H54 (cell line): ENCODE measurements around the gene CDKL4.
"Not testable (repeated sequence)": the region's sequence is repeated elsewhere in the genome, so short reads cannot be mapped to it uniquely, and the experiment has no call there.

ENCODE experiments used
- DNase-seq: peaks from one replicate; pipeline ENCODE4 v3.0.0; 2011; ENCODE audit warnings: low spot score, mixed read lengths; ENCODE audit not compliant: insufficient read length
- FAIRE-seq: peaks from 3 replicates; lab custom pipeline; 2011; peaks lifted over from hg19 to GRCh38; lab: Jason Lieb, UNC
- POLR2A ChIP-seq: IDR thresholded peaks from 2 replicates; pipeline ENCODE4 v1.6.1; 2011; ENCODE audit warnings: low read depth, mild to moderate bottlenecking, low read length

The CDKL4 gene

DNA sequence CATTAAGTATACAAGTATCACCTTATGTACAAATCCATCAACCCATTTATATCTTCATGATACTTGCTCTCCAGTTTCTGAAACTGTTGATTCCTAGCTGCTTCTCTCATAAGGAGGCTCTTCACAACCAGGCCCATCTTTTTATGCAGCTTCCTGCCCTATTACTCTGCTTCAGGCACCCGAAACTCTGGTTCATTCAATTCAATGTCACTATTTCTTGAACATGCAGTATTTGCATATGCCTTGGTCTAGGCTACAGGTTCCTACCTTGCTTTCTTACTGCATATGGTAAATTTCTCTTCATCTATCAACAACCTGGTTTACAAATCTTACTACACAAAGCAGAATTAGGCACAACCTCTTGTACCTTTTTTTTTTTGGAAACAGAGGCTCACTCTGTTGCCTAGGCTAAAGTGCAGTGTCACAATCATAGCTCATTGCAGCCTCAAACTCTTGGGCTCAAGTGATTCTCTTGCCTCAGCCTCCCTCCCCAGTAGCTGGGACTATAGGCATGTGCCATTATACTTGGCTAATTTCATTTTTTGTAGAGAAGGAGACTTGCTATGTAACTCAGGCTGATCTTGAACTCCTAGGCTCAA, 2.7 kb upstream of the CDKL4 start:
- FAIRE-seq = no peak
- TF ChIP-seq POLR2A = no peak
- no peak for DNase-seq

DNA sequence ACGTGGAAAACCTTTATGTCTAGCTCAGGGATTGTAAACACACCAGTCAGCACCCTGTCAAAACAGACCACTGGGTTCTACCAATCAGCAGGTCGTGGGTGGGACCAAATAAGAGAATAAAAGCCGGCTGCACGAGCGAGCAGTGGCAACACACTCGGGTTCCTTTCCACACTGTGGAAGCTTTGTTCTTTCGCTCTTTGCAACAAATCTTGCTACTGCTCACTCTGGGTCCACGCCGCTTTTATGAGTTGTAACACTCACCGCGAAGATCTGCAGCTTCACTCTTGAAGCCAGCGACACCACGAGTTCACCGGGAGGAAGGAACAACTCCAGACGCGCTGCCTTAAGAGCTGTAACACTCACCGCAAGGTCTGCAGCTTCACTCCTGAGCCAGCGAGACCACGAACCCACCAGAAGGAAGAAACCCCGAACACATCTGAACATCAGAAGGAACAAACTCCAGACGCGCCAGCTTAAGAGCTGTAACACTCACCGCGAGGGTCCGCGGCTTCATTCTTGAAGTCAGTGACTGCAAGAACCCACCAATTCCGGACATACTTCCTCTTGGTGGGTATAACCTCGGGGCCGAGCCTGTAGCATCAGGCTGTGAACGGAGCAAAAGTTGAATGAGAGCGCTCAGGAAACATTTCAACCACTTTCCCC, 1.3 kb upstream of the CDKL4 start:
- not testable (repeated sequence) for FAIRE-seq, DNase-seq

DNA sequence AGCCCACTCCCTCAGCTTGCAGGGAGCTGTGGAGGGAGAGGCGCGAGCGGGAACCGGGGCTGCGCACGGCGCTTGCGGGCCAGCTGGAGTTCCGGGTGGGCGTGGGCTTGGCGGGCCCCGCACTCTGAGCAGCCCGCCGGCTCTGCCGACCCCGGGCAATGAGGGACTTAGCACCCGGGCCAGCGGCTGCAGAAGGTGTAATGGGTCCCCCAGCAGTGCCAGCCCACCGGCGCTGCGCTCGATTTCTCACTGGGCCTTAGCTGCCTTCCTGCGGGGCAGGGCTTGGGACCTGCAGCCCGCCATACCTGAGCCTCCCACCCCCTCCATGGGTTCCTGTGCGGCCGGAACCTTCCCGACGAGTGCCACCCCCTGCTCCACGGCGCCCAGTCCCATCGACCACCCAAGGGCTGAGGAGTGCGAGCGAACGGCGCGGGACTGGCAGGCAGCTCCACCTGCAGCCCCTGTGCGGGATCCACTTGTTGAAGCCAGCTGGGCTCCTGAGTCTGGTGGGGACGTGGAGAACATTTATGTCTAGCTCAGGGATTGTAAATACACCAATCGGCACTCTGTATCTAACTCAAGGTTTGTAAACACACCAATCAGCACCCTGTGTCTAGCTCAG, 582 bp upstream of the CDKL4 start:
- DNase-seq, FAIRE-seq: not testable (repeated sequence)

DNA sequence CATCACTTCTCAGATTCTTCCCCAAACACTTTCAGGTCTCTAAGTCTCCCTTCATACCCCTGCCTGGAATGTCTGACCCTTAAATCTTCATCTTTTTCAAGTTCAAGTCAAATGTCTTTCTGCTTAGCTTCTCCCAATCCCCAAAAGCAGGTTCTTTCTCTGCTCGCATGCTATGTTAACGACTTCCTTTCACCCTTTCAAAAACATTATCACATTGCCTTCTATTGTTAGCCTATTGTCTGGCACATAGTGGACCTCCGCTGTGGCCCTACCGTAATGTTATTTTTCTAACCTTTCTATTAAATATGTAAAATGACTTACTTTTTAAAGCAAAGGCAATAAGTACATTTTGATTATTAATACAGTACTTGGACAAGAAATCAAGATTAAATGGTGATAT, 2.2 kb downstream of the CDKL4 start:
- no peak for DNase-seq
- no peak for TF ChIP-seq POLR2A
- no peak for FAIRE-seq

DNA sequence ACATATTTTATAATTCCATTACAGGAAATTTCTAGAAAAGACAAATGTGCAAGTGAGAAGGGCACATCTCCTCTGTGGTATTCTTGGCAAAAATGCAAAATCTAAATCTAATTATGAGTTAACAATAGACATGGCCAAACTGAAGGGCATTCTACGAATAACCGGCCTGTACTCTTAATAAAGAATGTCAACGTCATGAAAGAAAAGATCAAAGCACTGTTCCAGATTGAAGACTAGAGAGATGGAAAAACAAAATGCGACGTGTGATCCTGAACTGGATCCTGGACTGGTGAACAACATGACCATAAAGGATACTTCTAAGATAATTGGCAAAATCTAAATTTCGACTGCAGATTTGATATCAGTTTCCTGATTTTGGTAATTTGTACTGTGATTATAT, 3.0 kb downstream of the CDKL4 start:
- DNase-seq = no peak
- peak; percentile 6 for FAIRE-seq
- TF ChIP-seq POLR2A = no peak

DNA sequence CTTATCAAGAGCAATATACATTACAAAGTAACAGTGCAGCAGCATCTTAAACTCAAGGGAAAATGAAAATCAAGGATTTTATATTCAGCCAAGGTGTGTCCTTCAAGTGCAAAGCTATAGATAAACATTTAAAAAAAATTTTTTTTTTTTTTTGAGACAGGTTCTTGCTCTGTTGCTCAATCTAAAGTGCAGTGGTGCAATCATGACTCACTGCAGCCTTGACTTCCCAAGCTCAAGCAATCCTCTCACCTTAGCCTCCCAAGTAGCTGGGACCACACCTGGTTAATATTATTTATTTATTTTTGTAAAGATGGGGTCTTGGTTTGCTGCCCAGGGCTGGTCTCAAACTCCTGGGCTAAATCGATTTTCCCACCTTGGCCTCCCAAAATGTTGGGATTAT, 9.0 kb downstream of the CDKL4 start:
- no peak for TF ChIP-seq POLR2A
- FAIRE-seq (no peak), DNase-seq (no peak)

DNA sequence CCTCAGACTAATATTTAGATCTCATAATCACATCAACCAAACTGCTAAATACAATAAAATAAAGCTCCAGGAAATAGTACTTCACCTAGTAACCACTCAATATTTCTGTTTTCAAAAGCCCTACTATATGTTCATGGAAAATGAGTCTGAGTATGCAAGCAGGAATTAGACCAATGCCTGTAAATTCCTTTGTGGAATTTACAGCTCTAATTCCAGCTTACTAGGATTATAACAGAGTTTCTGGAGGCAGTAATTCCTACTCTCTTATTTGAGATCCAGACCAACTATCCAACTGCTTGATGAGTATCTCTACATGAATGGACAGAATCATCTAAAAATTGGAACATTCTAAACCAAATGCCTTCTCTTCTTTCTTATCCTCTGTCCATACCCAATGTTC, 11.6 kb downstream of the CDKL4 start:
- DNase-seq = no peak
- TF ChIP-seq POLR2A = no peak
- peak; percentile 20 for FAIRE-seq

DNA sequence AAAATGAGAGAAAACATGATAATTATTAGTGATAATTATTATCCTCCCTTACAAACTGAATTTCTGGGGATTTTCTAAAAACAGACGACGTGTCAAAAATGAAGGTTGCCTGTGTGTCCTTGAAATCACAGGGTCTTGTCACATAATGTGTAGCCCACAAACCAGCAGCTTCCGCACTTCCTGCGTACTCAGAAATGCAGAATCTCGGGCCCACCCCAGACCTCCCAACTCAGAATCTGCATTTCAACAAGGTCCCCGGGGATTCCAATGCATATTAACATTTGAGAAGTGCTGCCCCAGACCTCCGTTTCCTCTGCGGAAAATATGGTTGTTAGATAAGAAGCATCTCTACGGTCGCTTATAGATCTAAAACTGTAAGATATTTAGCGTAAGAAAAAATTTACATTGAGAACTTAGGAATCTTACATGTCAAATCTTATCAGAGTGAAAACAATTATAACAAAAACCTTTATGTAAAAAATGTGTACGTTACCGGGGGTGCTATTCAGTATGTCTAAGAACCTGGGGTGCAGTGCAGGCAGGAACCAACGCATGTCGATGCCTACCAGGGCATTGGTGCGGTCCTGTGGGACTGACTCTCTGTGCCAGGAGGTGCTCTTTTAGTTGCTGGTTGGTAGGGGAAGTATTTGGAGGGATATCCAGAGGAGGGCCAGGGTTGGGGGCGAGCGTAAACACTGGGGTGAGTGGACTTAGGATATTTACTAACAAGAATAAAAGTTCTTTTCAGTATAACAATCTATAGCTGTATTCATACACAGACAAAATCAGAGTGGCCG, 15.2 kb downstream of the CDKL4 start:
- DNase-seq (no peak), FAIRE-seq (peak; percentile 11)
- TF ChIP-seq POLR2A = no peak

DNA sequence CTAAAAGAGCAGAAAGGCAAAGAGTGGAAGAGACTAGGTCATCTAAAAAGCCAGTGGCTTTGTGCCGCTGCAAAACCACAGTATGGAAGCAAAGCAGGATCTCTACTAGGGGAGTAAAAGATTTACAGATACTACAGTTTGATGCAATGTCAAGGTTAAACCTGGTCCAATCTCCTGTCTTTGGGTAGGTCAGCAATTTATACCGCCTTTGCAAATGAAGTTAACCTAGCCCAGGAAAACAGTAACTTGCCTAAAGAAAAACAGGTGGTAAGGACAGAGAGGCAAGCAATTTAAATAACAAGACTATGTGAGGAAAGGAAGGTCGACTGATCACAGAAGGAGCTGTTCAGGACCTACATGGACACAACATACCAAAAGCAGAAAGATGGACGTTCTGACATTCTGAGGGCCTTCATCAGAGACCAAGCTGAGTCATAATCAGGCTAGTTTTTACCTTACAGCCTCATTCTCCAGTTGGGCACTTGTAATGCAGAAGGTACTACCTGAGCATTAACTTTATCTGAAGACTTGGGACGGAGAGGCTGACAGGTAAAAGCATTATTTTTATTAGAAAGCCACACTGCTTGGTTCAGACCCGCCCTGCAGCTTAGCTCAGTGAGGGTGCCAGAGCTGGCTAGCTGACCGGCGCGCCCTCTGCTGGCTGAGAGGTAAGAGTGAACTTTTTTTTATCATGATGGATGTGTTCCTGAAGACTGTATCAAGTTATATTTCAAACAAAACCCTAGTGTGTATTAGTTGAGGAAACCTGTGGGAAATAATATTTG, 15.9 kb downstream of the CDKL4 start:
- DNase-seq (peak; percentile 42), FAIRE-seq (peak; percentile 95)
- TF ChIP-seq POLR2A = no peak

DNA sequence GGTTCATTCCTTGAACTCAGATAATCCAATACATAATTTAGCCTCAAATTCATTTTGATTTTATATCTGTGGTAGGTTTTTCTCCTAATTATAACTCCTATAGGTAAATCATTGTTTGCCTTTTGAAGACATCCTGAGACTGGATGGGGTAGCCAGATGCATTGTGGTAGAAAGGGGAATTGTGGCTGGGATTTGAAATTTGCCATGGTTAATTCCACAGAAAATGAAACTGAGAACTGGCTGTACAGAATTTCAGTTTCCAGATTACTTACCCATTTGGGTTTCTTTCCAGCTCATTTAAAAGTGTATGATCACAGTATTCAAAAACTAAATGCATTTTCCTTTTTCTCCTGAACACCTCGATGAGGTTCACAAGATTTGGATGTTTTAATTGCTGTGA, 18.2 kb downstream of the CDKL4 start:
- no peak for TF ChIP-seq POLR2A
- DNase-seq (no peak), FAIRE-seq (no peak)

DNA sequence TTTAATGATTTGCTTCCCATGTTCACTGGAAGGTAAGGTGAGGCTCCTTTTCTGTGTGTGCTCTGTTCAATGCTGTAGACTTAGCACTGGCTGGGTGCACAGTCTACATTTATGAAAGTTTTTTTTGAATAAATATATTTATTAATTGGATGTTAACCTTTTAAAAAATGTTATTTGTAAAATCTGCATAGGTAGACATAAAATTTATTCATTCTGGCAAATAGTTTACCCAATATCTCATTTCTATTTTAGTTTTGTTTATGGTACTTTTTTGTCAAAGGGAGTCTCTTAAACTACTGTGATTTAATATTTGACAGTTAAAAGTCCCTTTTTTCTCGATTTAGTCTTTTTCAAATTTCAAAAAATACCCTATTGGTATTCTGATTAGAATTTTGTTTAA, 19.9 kb downstream of the CDKL4 start:
- FAIRE-seq = no peak
- no peak for TF ChIP-seq POLR2A
- no peak for DNase-seq

DNA sequence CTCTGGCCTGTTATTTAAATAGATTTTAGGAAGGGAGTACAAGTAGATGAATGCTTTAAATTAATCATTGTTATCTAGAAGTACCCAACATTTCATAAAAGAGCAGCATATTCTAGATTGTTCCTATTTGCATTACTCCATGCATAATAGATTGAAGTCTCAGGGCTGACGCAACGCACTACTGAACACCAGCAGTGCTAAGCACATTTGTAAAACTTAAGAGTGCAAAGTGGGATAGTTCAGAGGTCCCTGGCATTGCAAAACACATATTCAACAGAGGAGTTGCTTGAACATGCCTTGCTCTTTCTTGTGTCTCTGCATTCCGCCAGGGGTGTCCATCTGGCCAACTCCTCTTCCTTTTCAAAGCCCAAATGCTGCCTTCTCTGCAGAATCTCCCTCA, 22.3 kb downstream of the CDKL4 start:
- no peak for DNase-seq
- no peak for TF ChIP-seq POLR2A
- no peak for FAIRE-seq

DNA sequence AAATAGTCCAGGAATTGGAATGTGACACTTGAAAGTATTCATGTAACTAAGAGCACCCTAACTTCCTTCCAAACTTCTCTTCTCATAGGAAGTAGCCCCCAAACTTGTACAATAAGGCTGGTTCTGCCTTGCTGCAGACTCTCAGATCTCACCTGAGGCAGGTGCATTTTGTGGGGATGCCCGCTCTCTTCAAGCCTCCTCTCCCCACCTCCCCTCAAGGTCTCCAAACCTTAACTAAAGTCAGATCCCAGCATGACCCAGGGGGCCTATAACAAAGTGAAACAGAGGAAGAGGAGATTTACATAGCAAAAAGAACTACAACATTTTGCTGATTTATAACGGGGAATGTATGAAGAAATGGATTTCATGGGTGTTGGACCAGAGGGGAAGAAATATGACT, 23.6 kb downstream of the CDKL4 start:
- FAIRE-seq (no peak), DNase-seq (no peak)
- no peak for TF ChIP-seq POLR2A
